HFF-Myc (cell line): ENCODE data around the gene SYCE3.

Experiments
- DNase-seq: peaks from one replicate; pipeline ENCODE4 v3.0.0-alpha.2; 2011; ENCODE audit warnings: low read depth; ENCODE audit errors: extremely low read depth
- H3K4me3 ChIP-seq: replicated peaks from 2 replicates; pipeline ENCODE4 v1.5.1; 2011; ENCODE audit warnings: low read depth, mild to moderate bottlenecking, control low read depth, low read length
- TF ChIP-seq, protein P1 (sequence below): IDR thresholded peaks from 2 replicates; pipeline ENCODE4 v1.5.1; 2012; ENCODE audit warnings: mild to moderate bottlenecking, low read depth, low read length, control low read depth; ENCODE audit errors: missing control alignments

The SYCE3 gene

GRCh38 chr22:50579752-50580151, 17.0 kb upstream of the SYCE3 start:
- TF ChIP-seq, protein P1, sequence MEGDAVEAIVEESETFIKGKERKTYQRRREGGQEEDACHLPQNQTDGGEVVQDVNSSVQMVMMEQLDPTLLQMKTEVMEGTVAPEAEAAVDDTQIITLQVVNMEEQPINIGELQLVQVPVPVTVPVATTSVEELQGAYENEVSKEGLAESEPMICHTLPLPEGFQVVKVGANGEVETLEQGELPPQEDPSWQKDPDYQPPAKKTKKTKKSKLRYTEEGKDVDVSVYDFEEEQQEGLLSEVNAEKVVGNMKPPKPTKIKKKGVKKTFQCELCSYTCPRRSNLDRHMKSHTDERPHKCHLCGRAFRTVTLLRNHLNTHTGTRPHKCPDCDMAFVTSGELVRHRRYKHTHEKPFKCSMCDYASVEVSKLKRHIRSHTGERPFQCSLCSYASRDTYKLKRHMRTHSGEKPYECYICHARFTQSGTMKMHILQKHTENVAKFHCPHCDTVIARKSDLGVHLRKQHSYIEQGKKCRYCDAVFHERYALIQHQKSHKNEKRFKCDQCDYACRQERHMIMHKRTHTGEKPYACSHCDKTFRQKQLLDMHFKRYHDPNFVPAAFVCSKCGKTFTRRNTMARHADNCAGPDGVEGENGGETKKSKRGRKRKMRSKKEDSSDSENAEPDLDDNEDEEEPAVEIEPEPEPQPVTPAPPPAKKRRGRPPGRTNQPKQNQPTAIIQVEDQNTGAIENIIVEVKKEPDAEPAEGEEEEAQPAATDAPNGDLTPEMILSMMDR, result no peak
- DNase-seq, result no peak
- H3K4me3 ChIP-seq, result no peak overlapping the region

DNA sequence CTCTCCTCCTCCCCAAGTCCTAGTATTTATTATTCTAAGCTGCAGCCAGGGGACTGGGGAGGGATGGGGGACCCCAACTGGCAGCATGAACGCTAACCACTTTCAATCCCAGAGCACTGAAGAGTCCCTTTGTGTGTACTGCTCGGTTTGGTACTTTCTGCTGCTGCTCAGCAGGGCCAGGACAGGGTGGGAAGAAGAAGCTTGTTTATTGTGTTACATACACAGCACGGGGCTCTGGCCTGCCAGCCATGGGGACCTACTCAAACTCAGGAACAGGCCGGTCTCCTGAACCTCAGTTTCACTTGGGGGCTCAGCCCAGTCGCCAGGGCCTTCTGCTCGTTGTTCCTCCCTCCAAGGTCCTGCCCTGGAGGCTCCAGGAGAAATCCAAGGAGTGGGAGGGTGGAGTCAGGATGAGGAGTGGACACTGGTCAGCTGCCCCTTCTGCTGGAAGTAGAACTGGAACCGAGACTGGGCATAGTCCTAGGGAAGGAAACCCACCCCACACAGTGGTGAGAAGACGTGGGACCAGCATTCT, 16.1 kb upstream of the SYCE3 start:
- DNase-seq, result no peak
- TF ChIP-seq, protein P1, result no peak
- no peak overlapping the region for H3K4me3 ChIP-seq

DNA sequence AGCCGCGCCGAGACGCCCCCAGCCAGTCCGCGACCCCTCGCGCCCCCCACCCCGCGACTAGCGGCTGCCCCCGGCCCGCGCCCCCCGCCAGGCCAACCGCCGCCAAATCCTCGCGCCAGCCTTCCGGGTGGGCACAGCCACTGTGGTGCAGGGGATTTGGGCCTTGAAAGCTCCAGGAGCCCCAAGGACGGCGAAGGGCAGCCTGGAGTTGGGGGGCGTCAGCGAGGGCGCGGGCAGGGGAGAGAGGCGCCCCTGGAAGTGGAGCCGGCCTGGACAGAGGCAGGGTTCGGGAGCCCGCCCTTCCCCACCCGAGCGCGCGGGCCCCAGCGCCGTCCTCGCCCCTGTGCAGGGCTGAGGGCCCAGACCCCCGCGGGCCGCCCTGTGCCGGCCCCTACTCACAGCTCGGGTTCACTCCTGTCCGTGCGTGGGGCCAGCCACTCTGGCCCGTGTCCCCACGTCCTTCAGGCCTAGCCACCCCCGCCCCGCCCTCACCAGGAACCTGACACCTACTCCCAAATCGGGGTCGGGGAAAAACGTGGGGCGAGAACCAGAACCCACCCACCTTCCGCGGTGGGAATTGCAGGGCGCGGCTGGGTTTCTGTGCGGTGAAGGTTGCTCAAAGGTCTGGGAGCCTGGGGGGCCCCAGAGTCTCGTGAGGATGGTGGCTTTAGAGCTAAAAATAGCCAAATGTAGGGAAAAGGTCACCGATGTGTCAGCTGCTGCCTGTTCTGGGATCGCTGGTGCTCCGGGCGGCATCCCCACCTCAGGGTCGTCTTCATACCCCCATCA, 15.5 kb upstream of the SYCE3 start, which contains the start of gene CPT1B:
Gene CPT1B, minus strand, starts transcription at position 441 of the 789 bp plus-strand sequence. CDS start 512 bp downstream, outside the sequence.
- TF ChIP-seq, protein P1, result no peak
- no peak for DNase-seq

GRCh38 chr22:50577697-50577986, 14.9 kb upstream of the SYCE3 start:
- no peak for DNase-seq
- TF ChIP-seq, protein P1, result no peak
- no peak overlapping the region for H3K4me3 ChIP-seq

More for the DNA sequence above, 15.5 kb upstream of the SYCE3 start, which contains the start of gene CPT1B:
- H3K4me3 ChIP-seq, result no peak within 1 kb of the TSS

- TF ChIP-seq, protein P1, result no peak
- H3K4me3 ChIP-seq, result no peak overlapping the region
- DNase-seq, result no peak
Measured at GRCh38 chr22:50576806-50577696, 14.3 kb upstream of the SYCE3 start.

DNA sequence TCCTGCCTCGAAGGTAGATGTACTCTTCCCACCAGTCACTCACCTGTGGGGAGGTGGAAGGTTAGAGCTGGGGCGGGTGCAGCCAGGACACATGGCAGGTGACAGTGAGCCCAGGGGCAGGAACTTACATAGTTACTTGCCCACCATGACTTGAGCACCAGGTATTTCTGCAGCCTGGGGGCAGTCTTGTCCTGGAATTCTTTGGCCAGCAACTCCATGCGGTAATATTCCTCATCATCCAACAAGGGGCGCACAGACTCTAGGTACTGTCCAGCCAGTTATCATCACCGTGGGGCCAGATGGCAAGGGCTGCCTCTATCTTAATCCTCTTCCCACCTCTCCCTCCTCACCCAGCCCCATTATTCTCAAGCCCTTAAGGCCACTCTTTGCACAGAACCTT, 13.4 kb upstream of the SYCE3 start:
- TF ChIP-seq, protein P1, result peak; percentile 41
- H3K4me3 ChIP-seq, result no peak overlapping the region
- peak; percentile 25 for DNase-seq
